Skin epidermis (tissue), 12 donors: ENCODE measurements around the gene MRPL51.
"Not testable (repeated sequence)": the region's sequence is repeated elsewhere in the genome, so short reads cannot be mapped to it uniquely, and the experiment has no call there.

Source experiments
- H3K27ac ChIP-seq, 21 experiments: fragments of 200-600 bp; sonication (generic) in 11 of 21; one replicate each; pipeline ENCODE4 v1.5.0; 2020; ENCODE audit warnings: mild to moderate bottlenecking in 3 of 21, inconsistent platforms in 2 of 21, moderate library complexity in 2 of 21
- H3K4me3 ChIP-seq, 7 experiments: fragments of 200-600 bp; sonication (generic) in 2 of 7; one replicate each; pipeline ENCODE4 v1.5.0; 2020; ENCODE audit warnings: inconsistent platforms in 2 of 7, mild to moderate bottlenecking in 2 of 7, moderate library complexity in 1 of 7

Gene MRPL51

GRCh38 chr12:6532927-6533652, 40.0 kb upstream of the MRPL51 start:
- peak overlapping the region; percentile 69 to 100 (median 94) for H3K4me3 ChIP-seq
- H3K27ac ChIP-seq: peak overlapping the region in 20 of 21 experiments; percentile 87 to 99 (median 96)

- peak overlapping the region in 5 of 7 experiments; percentile 71 to 99 (median 94) for H3K4me3 ChIP-seq
These were observed 39.2 kb upstream of the MRPL51 start for GRCh38 chr12:6532051-6532926.

GRCh38 chr12:6530576-6531260, 37.7 kb upstream of the MRPL51 start:
- Histone ChIP-seq H3K27ac (no peak overlapping the region), H3K4me3 (no peak overlapping the region)

More at GRCh38 chr12:6532051-6532926, 39.2 kb upstream of the MRPL51 start:
- peak overlapping the region in 20 of 21 experiments; percentile 87 to 99 (median 96) for H3K27ac ChIP-seq

- no peak overlapping the region for H3K4me3 ChIP-seq
- no peak overlapping the region for H3K27ac ChIP-seq
These were observed 36.3 kb upstream of the MRPL51 start for GRCh38 chr12:6529291-6529737.

GRCh38 chr12:6528539-6529235, 35.6 kb upstream of the MRPL51 start:
- Histone ChIP-seq H3K27ac (peak overlapping the region in 1 of 21 experiments; percentile 37), H3K4me3 (no peak overlapping the region)

GRCh38 chr12:6527711-6528110, 34.6 kb upstream of the MRPL51 start:
- Histone ChIP-seq H3K4me3 (no peak overlapping the region), H3K27ac (peak overlapping the region in 1 of 21 experiments; percentile 16)

- peak overlapping the region in 3 of 21 experiments; percentile 18 to 50 (median 46) for H3K27ac ChIP-seq
- no peak overlapping the region for H3K4me3 ChIP-seq
These were observed 33.9 kb upstream of the MRPL51 start for GRCh38 chr12:6526766-6527525.

- Histone ChIP-seq H3K4me3 (no peak overlapping the region), H3K27ac (peak overlapping the region in 3 of 21 experiments; percentile 18 to 50 (median 46))
These were observed 33.1 kb upstream of the MRPL51 start for GRCh38 chr12:6526201-6526600.

GRCh38 chr12:6524648-6525047, 31.6 kb upstream of the MRPL51 start:
- Histone ChIP-seq H3K27ac (no peak overlapping the region), H3K4me3 (no peak overlapping the region)

GRCh38 chr12:6523708-6524107, 30.6 kb upstream of the MRPL51 start:
- Histone ChIP-seq H3K4me3 (no peak overlapping the region), H3K27ac (no peak overlapping the region)

GRCh38 chr12:6522193-6522592, 29.1 kb upstream of the MRPL51 start:
- H3K27ac ChIP-seq: no peak overlapping the region
- no peak overlapping the region for H3K4me3 ChIP-seq

GRCh38 chr12:6520186-6520585, 27.1 kb upstream of the MRPL51 start:
- no peak overlapping the region for H3K27ac ChIP-seq
- no peak overlapping the region for H3K4me3 ChIP-seq

GRCh38 chr12:6508087-6508486, 15.0 kb upstream of the MRPL51 start:
- Histone ChIP-seq H3K4me3 (no peak overlapping the region), H3K27ac (no peak overlapping the region)

- Histone ChIP-seq H3K4me3 (no peak overlapping the region), H3K27ac (peak overlapping the region in 1 of 21 experiments; percentile 47)
These were observed 14.3 kb upstream of the MRPL51 start for GRCh38 chr12:6507102-6507998.

- no peak overlapping the region for H3K4me3 ChIP-seq
These were observed 7.4 kb upstream of the MRPL51 start for GRCh38 chr12:6500466-6500865.

GRCh38 chr12:6497291-6497690, 4.2 kb upstream of the MRPL51 start:
- not testable (repeated sequence) for H3K4me3 ChIP-seq, H3K27ac ChIP-seq

More at GRCh38 chr12:6500466-6500865, 7.4 kb upstream of the MRPL51 start:
- H3K27ac ChIP-seq: no peak overlapping the region

GRCh38 chr12:6494968-6495367, 1.9 kb upstream of the MRPL51 start:
- peak overlapping the region in 3 of 7 experiments; percentile 70 to 82 (median 70) for H3K4me3 ChIP-seq
- peak overlapping the region in 5 of 21 experiments; percentile 50 to 94 (median 90) for H3K27ac ChIP-seq
